Heart right ventricle (tissue), 16 donors: ENCODE measurements around the gene CLEC3A. TPM values are rescaled to one million over a fixed set of nuclear protein-coding genes. Genes with fewer than 3 reads are reported as not detected.

ENCODE experiments used
- ATAC-seq, 8 donors: fragments of 200-7000 bp; cut with Tn5 transposase; one replicate each; pipeline ENCODE4 v1.9.1; 2020; ENCODE audit warnings: mild to moderate bottlenecking in 8 of 8, moderate library complexity in 8 of 8, moderate number of reproducible peaks in 1 of 8
- DNase-seq, 2 donors: peaks; one replicate each; pipeline ENCODE4 v3.0.0-alpha.2; 2020
- H3K27ac ChIP-seq, 10 donors: fragments of 200-600 bp; sonication (generic) in 2 of 10; one replicate each; pipeline versions ENCODE4 v1.5.0 to v1.8.0; 2020 to 2022; ENCODE audit warnings: mild to moderate bottlenecking in 3 of 10
- H3K27me3 ChIP-seq, 7 donors: fragments of 200-600 bp; one replicate each; pipeline ENCODE4 v1.8.0; 2021 to 2022; ENCODE audit warnings: mild to moderate bottlenecking in 2 of 7
- H3K36me3 ChIP-seq, 9 donors: fragments of 200-600 bp; sonication (generic) in 1 of 9; one replicate each; pipeline versions ENCODE4 v1.5.0 to v1.8.0; 2020 to 2022; ENCODE audit warnings: mild to moderate bottlenecking in 2 of 9
- H3K4me1 ChIP-seq, 9 donors: fragments of 200-600 bp; sonication (generic) in 1 of 9; one replicate each; pipeline versions ENCODE4 v1.5.0 to v1.8.0; 2020 to 2022; ENCODE audit warnings: mild to moderate bottlenecking in 4 of 9
- H3K4me3 ChIP-seq, 10 donors: fragments of 200-600 bp; sonication (generic) in 2 of 10; one replicate each; pipeline versions ENCODE4 v1.5.0 to v1.8.0; 2020 to 2022; ENCODE audit warnings: mild to moderate bottlenecking in 7 of 10, moderate library complexity in 2 of 10
- H3K9me3 ChIP-seq, 11 donors: fragments of 200-600 bp in 10 of 11; sonication (generic) in 2 of 11; one replicate each; pipeline versions ENCODE4 v1.5.0 to v1.8.0; 2013 to 2022; ENCODE audit warnings: mild to moderate bottlenecking in 2 of 11, control low read depth in 1 of 11, moderate library complexity in 1 of 11
- CTCF ChIP-seq, 9 donors: fragments of 200-600 bp; sonication (generic) in 2 of 9; IDR thresholded peaks; one replicate each; pipeline versions ENCODE4 v1.5.0 to v1.8.0; 2021 to 2022; ENCODE audit warnings: antibody characterized with exemption in 9 of 9, mild to moderate bottlenecking in 5 of 9, moderate library complexity in 1 of 9
- WGBS, 2 donors: extraction: QIAGEN DNeasy Blood & Tissue Kit; methylation state at CpG; one replicate each; pipeline ENCODE4 v1.1.7; 2013; ENCODE audit warnings: inconsistent platforms in 1 of 2; 5-methylcytosine and 5-hydroxymethylcytosine counted together
- intact Hi-C, 10 donors: fragments of 100-400 bp; cut with DNase I; formaldehyde crosslinking; loops; one replicate each; pipeline versions ENCODE4 v1.11.1 to v1.14.2; 2022
- polyA plus RNA-seq, 2 donors: library from polyadenylated mRNA; stranded (reverse); fragments of 200-250 nt; gene quantifications; one replicate each; pipeline ENCODE4 v1.2.3, GENCODE V29; 2013
- total RNA-seq, 10 donors: library from RNA; stranded (reverse); fragmentation: NEBNext Ultra II Directional in 3 of 10; extraction: Animal tissue kit (Norgen Biotek cat#: 25700) in 3 of 10; gene quantifications; one replicate each; pipeline versions ENCODE4 v1.2.1 to v1.2.4, GENCODE V29; 2021 to 2023
- donor health status: Arrhythmogenic right ventricular cardiomyopathy.
- donor health status: ischemic (EF 13 %, LVEDD 7.1; RV severe dilation, severe dysfunction).
- donor health status: healthy with polysubstance abuse.
- donor health status: DM: no; HTN: yes; CAD: no.
- donor health status: DM: no; HTN: no; CAD: no.
- donor health status: ischemic (EF 25% LVEDD 6.9; RV normal size, moderate dysfunction).
- donor health status: ischemic (EF 25% LVEDD 5.7; RV mildly dilated, moderate dysfunction).
- donor health status: healthy.
- donor health status: DM: yes; HTN: yes; CAD: no.
- donor health status: Ischemic cardiomyopathy.
- donor health status: ischemic (EF 35%, LVEDD 5.7; RV mildly dilated, moderate dysfunction).
- donor health status: nonischemic (EF 11% LVEDD 7.7; RV severe dilation, severe dysfunction).
- donor health status: DM: yes; HTN: yes; CAD: no.
- donor health status: PGD.
- donor health status: ischemic (EF 29% LVEDD 5.4; RV normal size, mild dysfunction).
- donor health status: nonischemic (EF 23%, LVEDD 6.1; RV moderate dilation, normal function).

CLEC3A gene
- total and polyA plus RNA-seq, 12 donors, result not detected

- intact Hi-C loops, result no loop called here
- Histone ChIP-seq H3K4me1 (peaks cover 0 to 1% (median 0%) of the 10 kb centered on the region in 9 donors), H3K36me3 (no peaks in the 10 kb centered on the region), H3K9me3 (peaks cover 0 to 28% (median 7%) of the 10 kb centered on the region in 11 donors), H3K27me3 (peaks cover 0 to 6% (median 0%) of the 10 kb centered on the region in 7 donors), H3K4me3 (no peak overlapping the region), H3K27ac (no peak overlapping the region)
- no peak for ATAC-seq
- WGBS, 2 donors, result 60 to 69% methylated on average over 10 of the region's 10 CpGs
- no peak for DNase-seq
- TF ChIP-seq CTCF (IDR thresholded peaks at IDR 0.05), result no peak
Measured at GRCh38 chr16:77998350-77999023, 23.9 kb upstream of the CLEC3A start.

GRCh38 chr16:78001451-78002025 lies 20.8 kb upstream of the CLEC3A start:
- Histone ChIP-seq H3K27ac (no peak overlapping the region), H3K27me3 (peaks cover 0 to 16% (median 0%) of the 10 kb centered on the region in 7 donors), H3K4me1 (no peaks in the 10 kb centered on the region), H3K4me3 (no peak overlapping the region), H3K9me3 (peaks cover 0 to 15% (median 0%) of the 10 kb centered on the region in 11 donors), H3K36me3 (no peaks in the 10 kb centered on the region)
- no peak for TF ChIP-seq CTCF (IDR thresholded peaks at IDR 0.05)
- intact Hi-C loops, result loop anchor here in 4 of 10 donors (2.0 to 10.0 kb wide), 2 partner anchors 327 kb away; no protein-coding TSS in a partner anchor
- WGBS, 2 donors, result 76 to 82% methylated on average over 4 of the region's 4 CpGs
- DNase-seq (no peak), ATAC-seq (no peak)

GRCh38 chr16:78002915-78003538 lies 19.3 kb upstream of the CLEC3A start:
- Histone ChIP-seq H3K4me1 (no peaks in the 10 kb centered on the region), H3K27ac (no peak overlapping the region), H3K9me3 (peaks cover 0 to under 1% (median 0%) of the 10 kb centered on the region in 11 donors), H3K27me3 (peaks cover 0 to 16% (median 0%) of the 10 kb centered on the region in 7 donors), H3K36me3 (no peaks in the 10 kb centered on the region), H3K4me3 (no peak overlapping the region)
- 18% methylated on average over 11 of the region's 11 CpGs for WGBS, 2 donors
- peak; percentile 78 to 82 for DNase-seq
- ATAC-seq, result peak; percentile 87 to 95 (median 92)
- peak; percentile 77 to 84 (median 83) for TF ChIP-seq CTCF (IDR thresholded peaks at IDR 0.05)
- intact Hi-C loops, result loop anchor here in 5 of 10 donors (1.0 to 10.0 kb wide), 3 partner anchors 328 kb away; no protein-coding TSS in a partner anchor

GRCh38 chr16:78004517-78004916 lies 17.8 kb upstream of the CLEC3A start:
- ATAC-seq (no peak), DNase-seq (no peak)
- WGBS, 2 donors, result 75 to 78% methylated on average over 4 of the region's 4 CpGs
- H3K4me1 ChIP-seq, result no peaks in the 10 kb centered on the region
- peaks cover 0 to 16% (median 0%) of the 10 kb centered on the region in 7 donors for H3K27me3 ChIP-seq
- H3K9me3 ChIP-seq, result no peaks in the 10 kb centered on the region
- intact Hi-C loops, result loop anchor here in 3 of 10 donors (10.0 kb wide), 1 partner anchor 330 kb away; no protein-coding TSS in a partner anchor
- no peak for TF ChIP-seq CTCF (IDR thresholded peaks at IDR 0.05)
- no peak overlapping the region for H3K27ac ChIP-seq
- H3K4me3 ChIP-seq, result no peak overlapping the region
- no peaks in the 10 kb centered on the region for H3K36me3 ChIP-seq
